ENCODE results near the gene DIDO1.

Gene DIDO1

GRCh38 chr20:62906647-62907375, 19.5 kb downstream of the DIDO1 start:
- Histone ChIP-seq H3K36me3 (ENCODE audit: low read length) (peaks cover 19% of the 10 kb centered on the region; the same call in 1 of the 2 replicates), H3K4me2 (ENCODE audit: low read depth, low read length, poor library complexity, severe bottlenecking) (no peak overlapping the region), H4K20me1 (ENCODE audit: low read depth, low read length) (no peaks in the 10 kb centered on the region; the same call in 1 of the 2 replicates), H3K9me2 (replicated peaks; ENCODE audit: insufficient read depth, low read length) (no peaks in the 10 kb centered on the region), H3F3A (ENCODE audit: insufficient read depth) (peaks cover 1% of the 10 kb centered on the region; the same call in 1 of the 2 replicates), H3K4me3 (ENCODE audit: insufficient read depth, low read length, poor library complexity, severe bottlenecking) (no peak overlapping the region), H3K9me3 (ENCODE audit: insufficient read depth, low read length) (no peaks in the 10 kb centered on the region), H3K9ac (ENCODE audit: low read length) (no peak overlapping the region), H2AFZ (ENCODE audit: low read depth, low read length, severe bottlenecking) (no peak overlapping the region), H3K79me2 (ENCODE audit: insufficient read depth, low read length) (peaks cover 32% of the 10 kb centered on the region), H3K27ac (ENCODE audit: low read depth, low read length) (no peak overlapping the region), H3K27me3 (ENCODE audit: low read length) (no peaks in the 10 kb centered on the region)
- TF ChIP-seq, protein P1, sequence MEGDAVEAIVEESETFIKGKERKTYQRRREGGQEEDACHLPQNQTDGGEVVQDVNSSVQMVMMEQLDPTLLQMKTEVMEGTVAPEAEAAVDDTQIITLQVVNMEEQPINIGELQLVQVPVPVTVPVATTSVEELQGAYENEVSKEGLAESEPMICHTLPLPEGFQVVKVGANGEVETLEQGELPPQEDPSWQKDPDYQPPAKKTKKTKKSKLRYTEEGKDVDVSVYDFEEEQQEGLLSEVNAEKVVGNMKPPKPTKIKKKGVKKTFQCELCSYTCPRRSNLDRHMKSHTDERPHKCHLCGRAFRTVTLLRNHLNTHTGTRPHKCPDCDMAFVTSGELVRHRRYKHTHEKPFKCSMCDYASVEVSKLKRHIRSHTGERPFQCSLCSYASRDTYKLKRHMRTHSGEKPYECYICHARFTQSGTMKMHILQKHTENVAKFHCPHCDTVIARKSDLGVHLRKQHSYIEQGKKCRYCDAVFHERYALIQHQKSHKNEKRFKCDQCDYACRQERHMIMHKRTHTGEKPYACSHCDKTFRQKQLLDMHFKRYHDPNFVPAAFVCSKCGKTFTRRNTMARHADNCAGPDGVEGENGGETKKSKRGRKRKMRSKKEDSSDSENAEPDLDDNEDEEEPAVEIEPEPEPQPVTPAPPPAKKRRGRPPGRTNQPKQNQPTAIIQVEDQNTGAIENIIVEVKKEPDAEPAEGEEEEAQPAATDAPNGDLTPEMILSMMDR (IDR thresholded peaks at IDR 0.05; ENCODE audit: insufficient read depth, low read length, poor library complexity, severe bottlenecking), result no peak
- no peak for TF ChIP-seq EZH2phosphoT487 (conservative IDR thresholded peaks at IDR 0.05; ENCODE audit: low read length)

GRCh38 chr20:62906209-62906608, 20.1 kb downstream of the DIDO1 start:
- no peaks in the 10 kb centered on the region; the same call in 1 of the 2 replicates for H4K20me1 ChIP-seq (ENCODE audit: low read depth, low read length)

GRCh38 chr20:62905536-62906117, 20.7 kb downstream of the DIDO1 start:
- no peak overlapping the region for H3K4me3 ChIP-seq (ENCODE audit: insufficient read depth, low read length, poor library complexity, severe bottlenecking)
- no peak overlapping the region for H3K4me2 ChIP-seq (ENCODE audit: low read depth, low read length, poor library complexity, severe bottlenecking)
- H3K27me3 ChIP-seq (ENCODE audit: low read length), result no peaks in the 10 kb centered on the region
- H4K20me1 ChIP-seq (ENCODE audit: low read depth, low read length), result no peaks in the 10 kb centered on the region; the same call in 1 of the 2 replicates
- H2AFZ ChIP-seq (ENCODE audit: low read depth, low read length, severe bottlenecking), result no peak overlapping the region
- H3K9me2 ChIP-seq (replicated peaks; ENCODE audit: insufficient read depth, low read length), result no peaks in the 10 kb centered on the region
- H3K79me2 ChIP-seq (ENCODE audit: insufficient read depth, low read length), result 0 out of 2 replicates have a peak, but pooled peaks cover 20% of the 10 kb centered on the region
- peaks cover 16% of the 10 kb centered on the region; the same call in 1 of the 2 replicates for H3K36me3 ChIP-seq (ENCODE audit: low read length)
- no peak for TF ChIP-seq EZH2phosphoT487 (conservative IDR thresholded peaks at IDR 0.05; ENCODE audit: low read length)
- TF ChIP-seq, protein P1 (IDR thresholded peaks at IDR 0.05; ENCODE audit: insufficient read depth, low read length, poor library complexity, severe bottlenecking), result no peak
- peaks cover 13% of the 10 kb centered on the region for H3F3A ChIP-seq (ENCODE audit: insufficient read depth)
- no peak overlapping the region for H3K9ac ChIP-seq (ENCODE audit: low read length)
- H3K27ac ChIP-seq (ENCODE audit: low read depth, low read length), result no peak overlapping the region
- H3K9me3 ChIP-seq (ENCODE audit: insufficient read depth, low read length), result no peaks in the 10 kb centered on the region

More at GRCh38 chr20:62906209-62906608, 20.1 kb downstream of the DIDO1 start:
- H3F3A ChIP-seq (ENCODE audit: insufficient read depth), result peaks cover 7% of the 10 kb centered on the region
- H3K4me2 ChIP-seq (ENCODE audit: low read depth, low read length, poor library complexity, severe bottlenecking), result no peak overlapping the region
- peaks cover 26% of the 10 kb centered on the region; the same call in 1 of the 2 replicates for H3K79me2 ChIP-seq (ENCODE audit: insufficient read depth, low read length)
- H3K36me3 ChIP-seq (ENCODE audit: low read length), result peaks cover 16% of the 10 kb centered on the region; the same call in 1 of the 2 replicates
- no peak for TF ChIP-seq EZH2phosphoT487 (conservative IDR thresholded peaks at IDR 0.05; ENCODE audit: low read length)
- TF ChIP-seq, protein P1 (IDR thresholded peaks at IDR 0.05; ENCODE audit: insufficient read depth, low read length, poor library complexity, severe bottlenecking), result no peak
- no peak overlapping the region for H3K9ac ChIP-seq (ENCODE audit: low read length)
- H3K4me3 ChIP-seq (ENCODE audit: insufficient read depth, low read length, poor library complexity, severe bottlenecking), result no peak overlapping the region
- no peaks in the 10 kb centered on the region for H3K9me3 ChIP-seq (ENCODE audit: insufficient read depth, low read length)
- no peak overlapping the region for H2AFZ ChIP-seq (ENCODE audit: low read depth, low read length, severe bottlenecking)
- no peaks in the 10 kb centered on the region for H3K27me3 ChIP-seq (ENCODE audit: low read length)
- no peak overlapping the region for H3K27ac ChIP-seq (ENCODE audit: low read depth, low read length)
- H3K9me2 ChIP-seq (replicated peaks; ENCODE audit: insufficient read depth, low read length), result no peaks in the 10 kb centered on the region

Data from SU-DHL-6 (cell line).